ENCODE data around the gene NME1. TPM values are rescaled to one million over a fixed set of nuclear protein-coding genes. Genes with fewer than 3 reads are reported as not detected.
A peak's percentile ranks its signal among the peaks of the same experiment; 100 is the strongest.

NME1 gene
- polyA plus RNA-seq, 1 donor (not counting 4 experiments of a cell fraction or from before 2014, with no cell fraction given): 381 TPM

DNA sequence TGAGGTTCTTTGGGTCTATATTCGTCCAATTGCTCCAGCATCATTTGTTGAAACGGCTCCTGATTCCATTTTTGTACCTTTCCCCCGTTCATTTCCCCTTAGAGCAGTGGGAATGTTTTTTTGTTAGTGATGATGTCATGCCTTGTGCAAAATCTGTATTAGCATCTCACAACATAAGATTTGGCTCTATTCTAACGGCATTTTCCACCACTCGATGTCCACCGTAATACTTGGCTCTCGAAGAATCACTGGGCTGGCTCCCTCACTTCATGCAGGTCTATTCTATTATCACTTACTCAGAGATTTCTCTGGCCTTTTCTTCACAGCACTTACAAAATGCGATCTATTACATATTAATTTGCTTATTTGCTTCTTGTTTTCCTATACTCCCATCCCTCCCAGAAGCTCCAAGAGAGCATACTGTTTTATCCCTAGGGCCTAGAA, 571 bp upstream of the NME1 start:
- FAIRE-seq (no peak), DNase-seq (ENCODE audit: low read depth, low spot score) (no peak)
- H3K4me2 ChIP-seq (ENCODE audit: control insufficient read depth, extremely low read depth, insufficient read depth, low read depth, low read length): peak overlapping the region; percentile 75
- TF ChIP-seq, protein P1, sequence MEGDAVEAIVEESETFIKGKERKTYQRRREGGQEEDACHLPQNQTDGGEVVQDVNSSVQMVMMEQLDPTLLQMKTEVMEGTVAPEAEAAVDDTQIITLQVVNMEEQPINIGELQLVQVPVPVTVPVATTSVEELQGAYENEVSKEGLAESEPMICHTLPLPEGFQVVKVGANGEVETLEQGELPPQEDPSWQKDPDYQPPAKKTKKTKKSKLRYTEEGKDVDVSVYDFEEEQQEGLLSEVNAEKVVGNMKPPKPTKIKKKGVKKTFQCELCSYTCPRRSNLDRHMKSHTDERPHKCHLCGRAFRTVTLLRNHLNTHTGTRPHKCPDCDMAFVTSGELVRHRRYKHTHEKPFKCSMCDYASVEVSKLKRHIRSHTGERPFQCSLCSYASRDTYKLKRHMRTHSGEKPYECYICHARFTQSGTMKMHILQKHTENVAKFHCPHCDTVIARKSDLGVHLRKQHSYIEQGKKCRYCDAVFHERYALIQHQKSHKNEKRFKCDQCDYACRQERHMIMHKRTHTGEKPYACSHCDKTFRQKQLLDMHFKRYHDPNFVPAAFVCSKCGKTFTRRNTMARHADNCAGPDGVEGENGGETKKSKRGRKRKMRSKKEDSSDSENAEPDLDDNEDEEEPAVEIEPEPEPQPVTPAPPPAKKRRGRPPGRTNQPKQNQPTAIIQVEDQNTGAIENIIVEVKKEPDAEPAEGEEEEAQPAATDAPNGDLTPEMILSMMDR (optimal IDR thresholded peaks at IDR 0.05 in 1 of 3, IDR thresholded peaks at IDR 0.05 in 1 of 3, conservative IDR thresholded peaks at IDR 0.05 in 1 of 3; ENCODE audit: extremely low read depth in 1 of 3, insufficient read depth in 2 of 3, low read length in 3 of 3): no peak
- TF ChIP-seq EZH2 (IDR thresholded peaks at IDR 0.05; ENCODE audit: low read length): no peak
- peak overlapping the region; percentile 53 for H3K9ac ChIP-seq (ENCODE audit: control insufficient read depth, extremely low read depth, insufficient read depth, low read length)
- no peaks in the 10 kb centered on the region for H3K27me3 ChIP-seq (ENCODE audit: control insufficient read depth, extremely low read depth, insufficient read depth, low read length)
- H3K4me1 ChIP-seq (ENCODE audit: control insufficient read depth, extremely low read depth, insufficient read depth, low read length): peaks cover 13% of the 10 kb centered on the region
- H2AFZ ChIP-seq (ENCODE audit: control insufficient read depth, low read length): peak overlapping the region; percentile 88
- no peaks in the 10 kb centered on the region for H3K9me3 ChIP-seq (ENCODE audit: control insufficient read depth, low read depth, low read length)
- no peaks in the 10 kb centered on the region for H4K20me1 ChIP-seq (ENCODE audit: control insufficient read depth, extremely low read depth, insufficient read depth, low read length)
- dilution Hi-C loops (cut with MboI; ENCODE audit: extremely low pct_ligation_motif_present, low sequenced_read_pairs): no loop called here
- peaks cover 0 to 8% of the 10 kb centered on the region in 2 experiments for H3K36me3 ChIP-seq (ENCODE audit: control insufficient read depth in 2 of 2, extremely low read depth in 1 of 2, insufficient read depth in 2 of 2, low read length in 2 of 2)
- peak overlapping the region in 2 of 3 experiments; percentile 16 to 29 for H3K4me3 ChIP-seq (ENCODE audit: control insufficient read depth in 2 of 3, extremely low read depth in 1 of 3, insufficient read depth in 2 of 3, low read depth in 1 of 3, low read length in 3 of 3)
- peak overlapping the region; percentile 45 for H3K27ac ChIP-seq (ENCODE audit: control insufficient read depth, insufficient read depth, low read length)
- peaks cover 43% of the 10 kb centered on the region for H3K79me2 ChIP-seq (ENCODE audit: control insufficient read depth, insufficient read depth, low read length)
- no peaks in the 10 kb centered on the region for H3K9me1 ChIP-seq (ENCODE audit: control insufficient read depth, extremely low read depth, insufficient read depth, low read length)

- dilution Hi-C loops (cut with MboI; ENCODE audit: extremely low pct_ligation_motif_present, low sequenced_read_pairs): no loop called here
- Histone ChIP-seq H3K4me1 (ENCODE audit: control insufficient read depth, extremely low read depth, insufficient read depth, low read length) (peaks cover 13% of the 10 kb centered on the region), H3K27ac (ENCODE audit: control insufficient read depth, insufficient read depth, low read length) (peak overlapping the region; percentile 94), H2AFZ (ENCODE audit: control insufficient read depth, low read length) (peak overlapping the region; percentile 94), H3K9me1 (ENCODE audit: control insufficient read depth, extremely low read depth, insufficient read depth, low read length) (no peaks in the 10 kb centered on the region), H3K27me3 (ENCODE audit: control insufficient read depth, extremely low read depth, insufficient read depth, low read length) (no peaks in the 10 kb centered on the region), H4K20me1 (ENCODE audit: control insufficient read depth, extremely low read depth, insufficient read depth, low read length) (no peaks in the 10 kb centered on the region), H3K9ac (ENCODE audit: control insufficient read depth, extremely low read depth, insufficient read depth, low read length) (peak overlapping the region; percentile 93), H3K4me3 (ENCODE audit: control insufficient read depth in 2 of 3, extremely low read depth in 1 of 3, insufficient read depth in 2 of 3, low read depth in 1 of 3, low read length in 3 of 3) (peak overlapping the region; percentile 78 to 98 (median 86)), H3K79me2 (ENCODE audit: control insufficient read depth, insufficient read depth, low read length) (peaks cover 57% of the 10 kb centered on the region), H3K36me3 (ENCODE audit: control insufficient read depth in 2 of 2, extremely low read depth in 1 of 2, insufficient read depth in 2 of 2, low read length in 2 of 2) (peaks cover 4 to 8% of the 10 kb centered on the region in 2 experiments), H3K9me3 (ENCODE audit: control insufficient read depth, low read depth, low read length) (no peaks in the 10 kb centered on the region), H3K4me2 (ENCODE audit: control insufficient read depth, extremely low read depth, insufficient read depth, low read depth, low read length) (peak overlapping the region; percentile 98)
- FAIRE-seq (no peak), DNase-seq (ENCODE audit: low read depth, low spot score) (no peak)
- no peak for TF ChIP-seq EZH2 (IDR thresholded peaks at IDR 0.05; ENCODE audit: low read length)
- TF ChIP-seq, protein P1 (optimal IDR thresholded peaks at IDR 0.05 in 1 of 3, IDR thresholded peaks at IDR 0.05 in 1 of 3, conservative IDR thresholded peaks at IDR 0.05 in 1 of 3; ENCODE audit: extremely low read depth in 1 of 3, insufficient read depth in 2 of 3, low read length in 3 of 3): no peak
Observed at GRCh38 chr17:51154176-51154575, 817 bp downstream of the NME1 start.

All from keratinocyte (primary cell).